ENCODE measurements around the gene CLASP1. TPM values are rescaled to one million over a fixed set of nuclear protein-coding genes. Genes with fewer than 3 reads are reported as not detected.
"Not testable (repeated sequence)": the region's sequence is repeated elsewhere in the genome, so short reads cannot be mapped to it uniquely, and the experiment has no call there.

CLASP1 gene
- total RNA-seq, 1 donor from 2014 or later: 95.1 TPM

GRCh38 chr2:121298476-121298875 is 350.8 kb downstream of the CLASP1 start:
- Mint-ChIP-seq H3K27ac (ENCODE audit: unreplicated experiment) (no peak overlapping the region), H3K4me1 (ENCODE audit: unreplicated experiment) (no peaks in the 10 kb centered on the region), H3K27me3 (ENCODE audit: unreplicated experiment) (peaks cover 9% of the 10 kb centered on the region), H3K9me3 (ENCODE audit: unreplicated experiment) (no peaks in the 10 kb centered on the region), H3K4me3 (ENCODE audit: unreplicated experiment) (no peak overlapping the region), H3K36me3 (ENCODE audit: low read depth, unreplicated experiment) (no peaks in the 10 kb centered on the region)
- no peak for DNase-seq (ENCODE audit: low spot score)
- TF ChIP-seq, protein P1, sequence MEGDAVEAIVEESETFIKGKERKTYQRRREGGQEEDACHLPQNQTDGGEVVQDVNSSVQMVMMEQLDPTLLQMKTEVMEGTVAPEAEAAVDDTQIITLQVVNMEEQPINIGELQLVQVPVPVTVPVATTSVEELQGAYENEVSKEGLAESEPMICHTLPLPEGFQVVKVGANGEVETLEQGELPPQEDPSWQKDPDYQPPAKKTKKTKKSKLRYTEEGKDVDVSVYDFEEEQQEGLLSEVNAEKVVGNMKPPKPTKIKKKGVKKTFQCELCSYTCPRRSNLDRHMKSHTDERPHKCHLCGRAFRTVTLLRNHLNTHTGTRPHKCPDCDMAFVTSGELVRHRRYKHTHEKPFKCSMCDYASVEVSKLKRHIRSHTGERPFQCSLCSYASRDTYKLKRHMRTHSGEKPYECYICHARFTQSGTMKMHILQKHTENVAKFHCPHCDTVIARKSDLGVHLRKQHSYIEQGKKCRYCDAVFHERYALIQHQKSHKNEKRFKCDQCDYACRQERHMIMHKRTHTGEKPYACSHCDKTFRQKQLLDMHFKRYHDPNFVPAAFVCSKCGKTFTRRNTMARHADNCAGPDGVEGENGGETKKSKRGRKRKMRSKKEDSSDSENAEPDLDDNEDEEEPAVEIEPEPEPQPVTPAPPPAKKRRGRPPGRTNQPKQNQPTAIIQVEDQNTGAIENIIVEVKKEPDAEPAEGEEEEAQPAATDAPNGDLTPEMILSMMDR (IDR thresholded peaks at IDR 0.05; ENCODE audit: unreplicated experiment): no peak

DNA sequence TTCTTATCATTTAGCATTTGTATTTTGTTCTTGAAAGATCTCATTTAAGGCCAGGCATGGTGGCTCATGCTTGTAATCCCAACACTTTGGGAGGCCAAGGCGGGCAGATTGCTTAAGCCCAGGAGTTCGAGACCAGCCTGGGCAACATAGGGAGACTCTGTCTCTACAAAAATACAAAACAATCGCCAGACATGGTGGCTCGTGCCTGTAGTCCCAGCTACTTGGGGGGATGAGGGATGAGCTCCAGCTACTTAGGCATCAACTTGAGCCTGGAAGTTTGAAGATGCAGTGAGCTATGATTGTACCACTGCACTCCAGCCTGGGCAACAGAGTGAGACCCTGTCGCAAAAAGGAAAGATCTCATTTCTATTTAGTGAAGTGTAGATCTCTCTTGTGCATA is 351.4 kb downstream of the CLASP1 start:
- H3K36me3 Mint-ChIP-seq (ENCODE audit: low read depth, unreplicated experiment); H3K9me3 Mint-ChIP-seq (ENCODE audit: unreplicated experiment); H3K4me1 Mint-ChIP-seq (ENCODE audit: unreplicated experiment); H3K4me3 Mint-ChIP-seq (ENCODE audit: unreplicated experiment); H3K27ac Mint-ChIP-seq (ENCODE audit: unreplicated experiment); H3K27me3 Mint-ChIP-seq (ENCODE audit: unreplicated experiment); DNase-seq (ENCODE audit: low spot score): not testable (repeated sequence)

- peak; percentile 52 for DNase-seq (ENCODE audit: low spot score)
- TF ChIP-seq, protein P1 (IDR thresholded peaks at IDR 0.05; ENCODE audit: unreplicated experiment): peak; percentile 67
- no peak overlapping the region for H3K27ac Mint-ChIP-seq (ENCODE audit: unreplicated experiment)
- no peak overlapping the region for H3K4me3 Mint-ChIP-seq (ENCODE audit: unreplicated experiment)
- no peaks in the 10 kb centered on the region for H3K36me3 Mint-ChIP-seq (ENCODE audit: low read depth, unreplicated experiment)
- H3K27me3 Mint-ChIP-seq (ENCODE audit: unreplicated experiment): peaks cover 5% of the 10 kb centered on the region
- no peaks in the 10 kb centered on the region for H3K4me1 Mint-ChIP-seq (ENCODE audit: unreplicated experiment)
- H3K9me3 Mint-ChIP-seq (ENCODE audit: unreplicated experiment): no peaks in the 10 kb centered on the region
These were observed 351.9 kb downstream of the CLASP1 start for GRCh38 chr2:121297217-121297830.

DNA sequence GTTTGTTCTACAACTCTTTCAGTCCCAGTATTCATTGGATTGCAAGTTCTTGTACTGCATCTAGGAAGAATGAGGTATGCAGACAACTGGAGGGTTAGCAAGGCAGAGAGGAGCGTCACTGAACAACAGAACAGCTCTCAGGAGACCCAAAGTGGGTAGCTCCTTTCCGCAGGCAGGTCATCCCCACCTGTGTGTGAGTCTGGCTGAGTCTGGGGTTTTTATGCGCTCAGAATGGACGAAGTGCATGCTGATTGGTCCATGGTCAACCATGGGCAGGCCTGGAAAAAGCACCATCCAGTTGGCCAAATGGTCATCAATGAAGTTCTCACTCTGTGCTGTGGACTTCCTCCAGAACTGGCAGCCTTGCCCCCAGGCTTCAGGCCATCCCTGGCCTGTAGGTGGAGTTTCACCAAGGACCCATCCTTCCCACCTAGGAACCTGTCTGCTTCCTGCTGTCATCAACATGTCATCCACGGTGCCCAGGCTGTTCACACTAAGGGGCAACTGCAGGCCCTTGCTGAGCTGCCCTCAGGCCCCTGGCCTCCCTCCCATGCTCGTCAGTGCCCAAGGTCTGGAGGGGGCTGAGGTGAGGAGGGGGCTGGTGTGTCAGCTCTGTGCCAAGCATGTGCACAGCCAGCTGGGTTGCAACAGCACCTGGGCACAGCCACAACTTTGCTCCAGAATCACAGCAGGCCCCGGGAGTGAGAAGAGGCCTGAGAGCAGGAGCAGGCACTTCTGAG is 353.2 kb downstream of the CLASP1 start:
- DNase-seq (ENCODE audit: low spot score): no peak
- no peaks in the 10 kb centered on the region for H3K4me1 Mint-ChIP-seq (ENCODE audit: unreplicated experiment)
- no peaks in the 10 kb centered on the region for H3K36me3 Mint-ChIP-seq (ENCODE audit: low read depth, unreplicated experiment)
- TF ChIP-seq, protein P1 (IDR thresholded peaks at IDR 0.05; ENCODE audit: unreplicated experiment): no peak
- no peaks in the 10 kb centered on the region for H3K9me3 Mint-ChIP-seq (ENCODE audit: unreplicated experiment)
- H3K27ac Mint-ChIP-seq (ENCODE audit: unreplicated experiment): no peak overlapping the region
- H3K27me3 Mint-ChIP-seq (ENCODE audit: unreplicated experiment): peaks cover 5% of the 10 kb centered on the region
- no peak overlapping the region for H3K4me3 Mint-ChIP-seq (ENCODE audit: unreplicated experiment)

DNA sequence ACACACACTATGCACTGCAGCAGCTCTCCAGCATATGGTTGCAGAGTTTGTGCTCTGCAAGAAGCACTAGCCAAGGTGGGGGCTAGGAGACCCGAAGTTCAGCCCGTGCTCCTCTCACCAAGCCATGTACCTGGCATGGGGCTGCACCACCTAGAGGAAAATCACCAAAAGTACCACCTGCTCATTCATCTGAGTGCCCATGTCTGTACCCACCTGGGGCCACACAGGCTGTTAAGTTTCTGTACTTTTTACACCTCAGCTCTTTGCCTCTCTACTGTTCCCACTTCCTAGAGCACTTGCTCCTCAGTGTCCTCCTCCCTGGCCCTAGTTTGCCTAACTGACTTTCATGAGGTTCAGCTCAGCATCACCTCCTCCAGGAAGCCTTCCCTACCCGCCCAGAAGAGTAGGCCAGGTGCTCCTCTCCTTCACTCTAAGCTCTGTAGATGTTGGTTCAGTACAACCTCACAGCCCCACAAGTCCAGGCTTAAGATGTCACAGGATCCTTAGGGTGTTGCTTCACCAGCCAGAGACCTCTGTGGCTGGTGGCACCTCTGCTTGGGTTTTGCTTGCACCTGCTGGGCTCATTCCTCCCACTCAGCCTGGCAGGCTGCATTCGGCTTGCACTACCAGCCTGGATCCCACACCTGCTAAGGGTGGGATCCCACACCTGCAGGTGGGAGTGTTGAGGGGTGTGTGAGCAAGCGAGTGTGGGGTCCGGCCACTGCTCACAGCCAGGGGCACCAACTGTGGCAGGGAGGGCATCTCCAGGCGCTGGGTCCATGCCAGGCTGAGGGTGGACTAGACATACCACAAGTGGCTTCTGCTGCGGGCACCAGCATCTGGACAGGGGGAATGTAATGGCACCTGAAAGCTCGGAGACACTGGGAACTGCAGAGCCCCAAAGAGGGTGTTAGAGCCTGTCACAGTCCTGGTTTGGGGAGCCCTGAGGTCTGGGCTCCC is 354.1 kb downstream of the CLASP1 start:
- no peaks in the 10 kb centered on the region for H3K36me3 Mint-ChIP-seq (ENCODE audit: low read depth, unreplicated experiment)
- H3K9me3 Mint-ChIP-seq (ENCODE audit: unreplicated experiment): no peaks in the 10 kb centered on the region
- no peak overlapping the region for H3K27ac Mint-ChIP-seq (ENCODE audit: unreplicated experiment)
- no peaks in the 10 kb centered on the region for H3K4me1 Mint-ChIP-seq (ENCODE audit: unreplicated experiment)
- no peak for DNase-seq (ENCODE audit: low spot score)
- peak overlapping the region; percentile 47 for H3K4me3 Mint-ChIP-seq (ENCODE audit: unreplicated experiment)
- TF ChIP-seq, protein P1 (IDR thresholded peaks at IDR 0.05; ENCODE audit: unreplicated experiment): no peak
- peaks cover 5% of the 10 kb centered on the region for H3K27me3 Mint-ChIP-seq (ENCODE audit: unreplicated experiment)
